22Rv1 (cell line): ENCODE measurements around the gene ERN2.

Experiments
- ZFX ChIP-seq: fragments of 450-650 bp; IDR thresholded peaks from 2 replicates; pipeline ENCODE4 v1.6.1; 2017; ENCODE audit warnings: antibody characterized with exemption, borderline replicate concordance
- TF ChIP-seq, protein P1 (sequence below): fragments of 450-650 bp; IDR thresholded peaks from 2 replicates; pipeline ENCODE4 v1.5.1; 2017; ENCODE audit warnings: mild to moderate bottlenecking

- TF ChIP-seq, protein P1, sequence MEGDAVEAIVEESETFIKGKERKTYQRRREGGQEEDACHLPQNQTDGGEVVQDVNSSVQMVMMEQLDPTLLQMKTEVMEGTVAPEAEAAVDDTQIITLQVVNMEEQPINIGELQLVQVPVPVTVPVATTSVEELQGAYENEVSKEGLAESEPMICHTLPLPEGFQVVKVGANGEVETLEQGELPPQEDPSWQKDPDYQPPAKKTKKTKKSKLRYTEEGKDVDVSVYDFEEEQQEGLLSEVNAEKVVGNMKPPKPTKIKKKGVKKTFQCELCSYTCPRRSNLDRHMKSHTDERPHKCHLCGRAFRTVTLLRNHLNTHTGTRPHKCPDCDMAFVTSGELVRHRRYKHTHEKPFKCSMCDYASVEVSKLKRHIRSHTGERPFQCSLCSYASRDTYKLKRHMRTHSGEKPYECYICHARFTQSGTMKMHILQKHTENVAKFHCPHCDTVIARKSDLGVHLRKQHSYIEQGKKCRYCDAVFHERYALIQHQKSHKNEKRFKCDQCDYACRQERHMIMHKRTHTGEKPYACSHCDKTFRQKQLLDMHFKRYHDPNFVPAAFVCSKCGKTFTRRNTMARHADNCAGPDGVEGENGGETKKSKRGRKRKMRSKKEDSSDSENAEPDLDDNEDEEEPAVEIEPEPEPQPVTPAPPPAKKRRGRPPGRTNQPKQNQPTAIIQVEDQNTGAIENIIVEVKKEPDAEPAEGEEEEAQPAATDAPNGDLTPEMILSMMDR: no peak
- TF ChIP-seq ZFX: no peak
Measured at GRCh38 chr16:23702951-23703350, 10.1 kb downstream of the ERN2 start.
